ENCODE results near the gene ELL. TPM values are rescaled to one million over a fixed set of nuclear protein-coding genes. Genes with fewer than 3 reads are reported as not detected.

The ELL gene
- total RNA-seq, 1 experiment from 2014 or later, result 17.3 TPM

GRCh38 chr19:18518639-18519038 lies 3.2 kb downstream of the ELL start:
- POLR2A ChIA-PET, result no interaction called here
- Mint-ChIP-seq H3K9me3 (no peaks in the 10 kb centered on the region), H3K4me1 (peaks cover 4% of the 10 kb centered on the region), H3K27me3 (ENCODE audit: low read depth) (no peaks in the 10 kb centered on the region), H3K27ac (no peak overlapping the region), H3K36me3 (no peaks in the 10 kb centered on the region), H3K4me3 (no peak overlapping the region)
- ATAC-seq (no peak), DNase-seq (ENCODE audit: low spot score) (no peak)
- TF ChIP-seq ELF4 (CRISPR knock-in tag; IDR thresholded peaks at IDR 0.05; ENCODE audit: low read depth) (no peak), NR3C1 (CRISPR knock-in tag; conservative IDR thresholded peaks at IDR 0.05; ENCODE audit: low read depth) (no peak), CDX4 (CRISPR knock-in tag; IDR thresholded peaks at IDR 0.05; ENCODE audit: borderline replicate concordance) (no peak), OVOL2 (CRISPR knock-in tag; IDR thresholded peaks at IDR 0.05; ENCODE audit: borderline replicate concordance) (no peak), NFE2L1 (CRISPR knock-in tag; IDR thresholded peaks at IDR 0.05) (no peak), NR2C2 (CRISPR knock-in tag; IDR thresholded peaks at IDR 0.05) (no peak), ZNF425 (CRISPR knock-in tag; conservative IDR thresholded peaks at IDR 0.05) (no peak), NFYB (CRISPR knock-in tag; conservative IDR thresholded peaks at IDR 0.05; ENCODE audit: low read depth) (no peak), TP53 (CRISPR knock-in tag; IDR thresholded peaks at IDR 0.05) (no peak), TCF7 (CRISPR knock-in tag; IDR thresholded peaks at IDR 0.05; ENCODE audit: low read depth) (no peak), ZNF121 (CRISPR knock-in tag; IDR thresholded peaks at IDR 0.05) (no peak), ZNF671 (CRISPR knock-in tag; IDR thresholded peaks at IDR 0.05) (no peak), FOXP1 (CRISPR knock-in tag; IDR thresholded peaks at IDR 0.05; ENCODE audit: borderline replicate concordance) (no peak), CBFB (CRISPR knock-in tag; IDR thresholded peaks at IDR 0.05; ENCODE audit: low read depth) (no peak)
- CTCF ChIA-PET, result interaction anchor here (0.6 to 4.8 kb wide), 4 partner anchors 10 to 391 kb away, joined by 4 to 55 read pairs (median 5); no protein-coding TSS in a partner anchor

DNA sequence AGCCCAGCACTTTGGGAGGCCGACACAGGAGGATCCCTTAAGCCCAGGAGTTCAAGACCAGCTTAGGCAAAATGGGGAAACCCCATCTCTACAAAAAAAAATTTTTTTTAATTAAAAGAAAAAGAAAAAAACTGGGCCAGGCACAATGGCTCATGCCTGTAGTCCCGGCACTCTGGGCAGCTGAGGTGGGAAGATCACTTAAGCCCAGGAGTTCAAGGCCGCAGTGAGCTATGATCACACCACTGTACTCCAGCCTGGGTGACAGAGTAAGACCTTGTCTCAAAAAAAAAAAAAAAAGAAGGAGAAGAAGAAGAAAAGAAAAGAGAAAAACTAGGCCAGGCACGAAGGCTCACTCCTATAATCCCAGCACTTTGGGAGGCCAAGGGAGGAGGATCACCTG lies 4.3 kb downstream of the ELL start:
- TF ChIP-seq NFYB (CRISPR knock-in tag; conservative IDR thresholded peaks at IDR 0.05; ENCODE audit: low read depth) (no peak), JUN (CRISPR knock-in tag; IDR thresholded peaks at IDR 0.05) (no peak), FOXP1 (CRISPR knock-in tag; IDR thresholded peaks at IDR 0.05; ENCODE audit: borderline replicate concordance) (no peak), ZNF396 (CRISPR knock-in tag; IDR thresholded peaks at IDR 0.05; ENCODE audit: borderline replicate concordance) (no peak), HMGA2 (CRISPR knock-in tag; IDR thresholded peaks at IDR 0.05) (no peak), SMAD3 (CRISPR knock-in tag; IDR thresholded peaks at IDR 0.05; ENCODE audit: borderline replicate concordance) (no peak), CBFB (CRISPR knock-in tag; IDR thresholded peaks at IDR 0.05; ENCODE audit: low read depth) (no peak)
- TF ChIP-seq, protein P1, sequence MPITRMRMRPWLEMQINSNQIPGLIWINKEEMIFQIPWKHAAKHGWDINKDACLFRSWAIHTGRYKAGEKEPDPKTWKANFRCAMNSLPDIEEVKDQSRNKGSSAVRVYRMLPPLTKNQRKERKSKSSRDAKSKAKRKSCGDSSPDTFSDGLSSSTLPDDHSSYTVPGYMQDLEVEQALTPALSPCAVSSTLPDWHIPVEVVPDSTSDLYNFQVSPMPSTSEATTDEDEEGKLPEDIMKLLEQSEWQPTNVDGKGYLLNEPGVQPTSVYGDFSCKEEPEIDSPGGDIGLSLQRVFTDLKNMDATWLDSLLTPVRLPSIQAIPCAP (CRISPR knock-in tag; IDR thresholded peaks at IDR 0.05), result no peak
- H3K27ac Mint-ChIP-seq, result no peak overlapping the region
- H3K36me3 Mint-ChIP-seq, result no peaks in the 10 kb centered on the region
- CTCF ChIA-PET, result interaction anchor here (0.6 to 4.8 kb wide), 7 partner anchors 8 to 203 kb away, joined by 3 to 55 read pairs (median 4); no protein-coding TSS in a partner anchor
- ATAC-seq (no peak), DNase-seq (ENCODE audit: low spot score) (no peak)
- no peaks in the 10 kb centered on the region for H3K27me3 Mint-ChIP-seq (ENCODE audit: low read depth)
- POLR2A ChIA-PET, result interaction anchor here (0.6 kb wide), 1 partner anchor 748 kb away, joined by 3 read pairs; no protein-coding TSS in a partner anchor
- H3K4me1 Mint-ChIP-seq, result peaks cover 3% of the 10 kb centered on the region
- no peak overlapping the region for H3K4me3 Mint-ChIP-seq
- no peaks in the 10 kb centered on the region for H3K9me3 Mint-ChIP-seq

DNA sequence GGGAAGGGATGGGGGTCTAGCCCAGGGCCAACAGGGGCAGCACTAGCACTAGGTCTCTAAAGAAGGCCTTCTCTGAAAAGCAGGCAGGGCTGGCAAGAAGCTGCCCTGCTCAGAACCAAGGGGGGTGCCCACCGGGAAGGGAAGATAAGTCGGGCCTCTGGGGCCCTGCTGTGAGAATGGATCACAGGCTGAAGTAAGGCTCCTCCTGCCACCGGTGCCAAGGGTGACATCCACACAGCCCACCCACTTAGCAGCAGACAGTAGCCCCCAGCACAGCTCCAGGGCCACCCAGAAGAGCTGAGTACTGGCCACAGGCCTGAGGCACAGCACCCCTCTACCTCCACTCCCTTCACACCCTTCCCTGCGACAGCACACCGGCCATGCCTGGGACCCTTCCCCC lies 5.9 kb downstream of the ELL start:
- no peak overlapping the region for H3K4me3 Mint-ChIP-seq
- TF ChIP-seq ZNF232 (CRISPR knock-in tag; IDR thresholded peaks at IDR 0.05) (no peak), OVOL2 (CRISPR knock-in tag; IDR thresholded peaks at IDR 0.05; ENCODE audit: borderline replicate concordance) (no peak), MYBL2 (CRISPR knock-in tag; IDR thresholded peaks at IDR 0.05) (no peak), FOXP4 (CRISPR knock-in tag; IDR thresholded peaks at IDR 0.05) (no peak), STAT6 (CRISPR knock-in tag; conservative IDR thresholded peaks at IDR 0.05; ENCODE audit: low read depth) (no peak), NFATC4 (CRISPR knock-in tag; IDR thresholded peaks at IDR 0.05) (no peak), ESRRA (CRISPR knock-in tag; IDR thresholded peaks at IDR 0.05; ENCODE audit: borderline replicate concordance) (no peak)

More for the DNA sequence above, 5.9 kb downstream of the ELL start:
- Mint-ChIP-seq H3K27ac (peak overlapping the region; percentile 87; the same call in 1 of the 2 replicates), H3K36me3 (no peaks in the 10 kb centered on the region), H3K9me3 (no peaks in the 10 kb centered on the region), H3K4me1 (peaks cover 3% of the 10 kb centered on the region), H3K27me3 (ENCODE audit: low read depth) (no peaks in the 10 kb centered on the region)
- ChIA-PET POLR2A (no interaction called here), CTCF (interaction anchor here (1.1 kb wide), 1 partner anchor 46 kb away, joined by 4 read pairs; no protein-coding TSS in a partner anchor)
- no peak for ATAC-seq
- no peak for DNase-seq (ENCODE audit: low spot score)
